GM20431 (cell line): ENCODE results near the gene SLC28A1.
"Not testable (repeated sequence)": the region's sequence is repeated elsewhere in the genome, so short reads cannot be mapped to it uniquely, and the experiment has no call there.

Source experiments
- in situ Hi-C: fragments of 300-500 bp; cut with MseI, MboI; formaldehyde crosslinking; loops from one replicate; pipeline ENCODE4 v1.15.0; 2020; ENCODE audit warnings: low sequenced_read_pairs; ENCODE audit not compliant: unreplicated experiment

SLC28A1 gene

GRCh38 chr15:84883916-84884781 lies at the start of gene SLC28A1:
Gene SLC28A1 (plus strand): TSS chr15:84884662. CDS start chr15:84887761, 3,099 bp downstream.
- in situ Hi-C loops = no loop called here

- in situ Hi-C loops = no loop called here
These were observed 49.5 kb upstream of the SLC28A1 start for GRCh38 chr15:84834969-84835368.

- in situ Hi-C loops = no loop called here
These were observed 48.7 kb upstream of the SLC28A1 start for GRCh38 chr15:84835661-84836337.

- in situ Hi-C loops = no loop called here
These were observed 47.6 kb upstream of the SLC28A1 start for GRCh38 chr15:84836844-84837243.

- in situ Hi-C loops = no loop called here
These were observed 44.7 kb upstream of the SLC28A1 start for GRCh38 chr15:84839714-84840113.

GRCh38 chr15:84840255-84840654 lies 44.2 kb upstream of the SLC28A1 start:
- in situ Hi-C loops = no loop called here

- in situ Hi-C loops = no loop called here
These were observed 43.6 kb upstream of the SLC28A1 start for GRCh38 chr15:84840741-84841429.

GRCh38 chr15:84842781-84843180 lies 41.7 kb upstream of the SLC28A1 start:
- in situ Hi-C loops = no loop called here

- in situ Hi-C loops = no loop called here
These were observed 39.5 kb upstream of the SLC28A1 start for GRCh38 chr15:84844964-84845363.

- in situ Hi-C loops = not testable (repeated sequence)
These were observed 38.8 kb upstream of the SLC28A1 start for GRCh38 chr15:84845631-84846030.

- in situ Hi-C loops = no loop called here
These were observed 38.2 kb upstream of the SLC28A1 start for GRCh38 chr15:84846269-84846668.

GRCh38 chr15:84847382-84847781 lies 37.1 kb upstream of the SLC28A1 start:
- in situ Hi-C loops = no loop called here

- in situ Hi-C loops = no loop called here
These were observed 32.2 kb upstream of the SLC28A1 start for GRCh38 chr15:84852212-84852611.

- in situ Hi-C loops = no loop called here
These were observed 29.3 kb upstream of the SLC28A1 start for GRCh38 chr15:84855136-84855535.

GRCh38 chr15:84855765-84856164 lies 28.7 kb upstream of the SLC28A1 start:
- in situ Hi-C loops = no loop called here

GRCh38 chr15:84856731-84857417 lies 27.6 kb upstream of the SLC28A1 start:
- in situ Hi-C loops = no loop called here

- in situ Hi-C loops = no loop called here
These were observed 27.0 kb upstream of the SLC28A1 start for GRCh38 chr15:84857418-84858004.

GRCh38 chr15:84858231-84858630 lies 26.2 kb upstream of the SLC28A1 start:
- in situ Hi-C loops = no loop called here

- in situ Hi-C loops = no loop called here
These were observed 25.3 kb upstream of the SLC28A1 start for GRCh38 chr15:84859144-84859543.

- in situ Hi-C loops = no loop called here
These were observed 24.8 kb upstream of the SLC28A1 start for GRCh38 chr15:84859651-84860050.
